WI38 (cell line): ENCODE results near the gene STK32A.
"Not testable (repeated sequence)": the region's sequence is repeated elsewhere in the genome, so short reads cannot be mapped to it uniquely, and the experiment has no call there.

ENCODE experiments used
- H3K4me3 ChIP-seq: 2 replicates; pipeline ENCODE4 v1.5.1; 2011; ENCODE audit warnings: low read depth, mild to moderate bottlenecking, control low read depth, low read length
- TF ChIP-seq, protein P1 (sequence below): IDR thresholded peaks from 2 replicates; pipeline ENCODE4 v1.5.1; 2012; ENCODE audit warnings: low read depth, mild to moderate bottlenecking, control low read depth, low read length

The STK32A gene

DNA sequence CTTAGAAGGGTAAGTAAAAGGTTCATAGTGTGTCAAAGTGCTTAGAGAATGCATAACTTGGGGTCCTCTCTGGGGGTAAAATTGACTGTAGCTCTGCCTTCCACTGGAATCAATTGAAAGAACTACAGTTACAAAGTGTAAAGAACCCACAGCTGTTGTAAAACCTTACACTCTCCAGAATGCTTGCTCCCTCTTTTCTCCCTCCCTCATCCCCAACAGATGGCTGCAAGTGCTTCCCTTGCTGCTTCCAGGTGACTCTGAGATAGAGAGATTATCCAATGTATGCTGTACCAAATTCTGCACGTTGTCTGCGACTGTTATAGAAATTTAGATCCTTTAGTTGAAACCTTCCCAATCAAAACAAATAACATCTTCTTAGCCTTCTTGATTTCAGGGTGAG lies 126.0 kb downstream of the STK32A start:
- TF ChIP-seq, protein P1, sequence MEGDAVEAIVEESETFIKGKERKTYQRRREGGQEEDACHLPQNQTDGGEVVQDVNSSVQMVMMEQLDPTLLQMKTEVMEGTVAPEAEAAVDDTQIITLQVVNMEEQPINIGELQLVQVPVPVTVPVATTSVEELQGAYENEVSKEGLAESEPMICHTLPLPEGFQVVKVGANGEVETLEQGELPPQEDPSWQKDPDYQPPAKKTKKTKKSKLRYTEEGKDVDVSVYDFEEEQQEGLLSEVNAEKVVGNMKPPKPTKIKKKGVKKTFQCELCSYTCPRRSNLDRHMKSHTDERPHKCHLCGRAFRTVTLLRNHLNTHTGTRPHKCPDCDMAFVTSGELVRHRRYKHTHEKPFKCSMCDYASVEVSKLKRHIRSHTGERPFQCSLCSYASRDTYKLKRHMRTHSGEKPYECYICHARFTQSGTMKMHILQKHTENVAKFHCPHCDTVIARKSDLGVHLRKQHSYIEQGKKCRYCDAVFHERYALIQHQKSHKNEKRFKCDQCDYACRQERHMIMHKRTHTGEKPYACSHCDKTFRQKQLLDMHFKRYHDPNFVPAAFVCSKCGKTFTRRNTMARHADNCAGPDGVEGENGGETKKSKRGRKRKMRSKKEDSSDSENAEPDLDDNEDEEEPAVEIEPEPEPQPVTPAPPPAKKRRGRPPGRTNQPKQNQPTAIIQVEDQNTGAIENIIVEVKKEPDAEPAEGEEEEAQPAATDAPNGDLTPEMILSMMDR: no peak
- H3K4me3 ChIP-seq: no peak overlapping the region

DNA sequence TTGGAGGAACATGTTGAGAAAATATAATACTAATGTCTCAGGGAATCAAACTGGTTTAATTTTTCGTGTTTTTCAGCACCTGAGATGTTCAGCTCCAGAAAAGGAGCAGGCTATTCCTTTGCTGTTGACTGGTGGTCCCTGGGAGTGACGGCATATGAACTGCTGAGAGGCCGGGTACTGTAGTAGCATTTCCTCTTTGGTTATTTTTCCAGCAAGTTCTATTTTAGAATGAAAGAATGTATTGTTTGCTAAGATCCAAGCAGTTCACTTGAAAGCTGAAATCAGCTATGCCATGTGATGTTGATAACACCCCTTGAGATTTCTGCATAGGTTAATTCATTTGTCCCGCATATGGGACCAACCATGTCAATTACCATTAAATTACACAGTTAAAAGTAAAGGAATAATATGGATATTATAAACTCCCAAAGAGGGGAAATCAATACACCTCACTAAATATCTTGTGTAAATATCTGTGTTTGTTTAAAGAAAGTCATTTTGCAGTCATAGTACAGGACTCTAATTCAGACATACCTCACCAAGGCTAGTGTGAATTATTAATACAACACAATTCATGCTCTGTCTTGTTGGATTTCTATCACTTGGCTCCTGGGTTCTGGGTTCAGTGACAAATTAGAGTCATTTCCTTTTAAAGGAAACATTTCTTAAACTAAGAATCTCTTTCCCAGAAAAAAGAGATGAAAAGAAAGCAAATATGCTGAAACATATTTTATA lies 126.8 kb downstream of the STK32A start:
- TF ChIP-seq, protein P1: no peak
- no peak overlapping the region for H3K4me3 ChIP-seq

DNA sequence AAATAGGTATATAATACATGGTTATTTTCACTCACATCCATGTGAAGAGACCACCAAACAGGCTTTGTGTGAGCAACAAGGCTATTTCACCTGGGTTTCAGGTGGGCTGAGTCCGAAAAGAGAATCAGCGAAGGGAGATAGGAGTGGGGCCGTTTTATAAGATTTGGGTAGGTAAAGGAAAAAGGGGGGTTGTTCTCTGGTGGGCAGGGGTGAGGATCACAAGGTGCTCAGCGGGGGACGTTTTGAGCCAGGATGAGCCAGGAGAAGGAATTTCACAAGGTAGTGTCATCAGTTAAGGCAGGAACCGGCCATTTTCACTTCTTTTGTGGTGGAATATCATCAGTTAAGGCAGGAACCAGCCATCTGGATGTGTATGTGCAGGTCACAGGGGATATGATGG lies 132.6 kb downstream of the STK32A start:
- not testable (repeated sequence) for H3K4me3 ChIP-seq

- H3K4me3 ChIP-seq: no peak overlapping the region
- TF ChIP-seq, protein P1: peak; percentile 38; the same call in 1 of the 2 replicates
Measured at GRCh38 chr5:147369742-147370374, 135.0 kb downstream of the STK32A start.

- H3K4me3 ChIP-seq: no peak overlapping the region
- TF ChIP-seq, protein P1: no peak
Measured at GRCh38 chr5:147371290-147371689, 136.5 kb downstream of the STK32A start.

DNA sequence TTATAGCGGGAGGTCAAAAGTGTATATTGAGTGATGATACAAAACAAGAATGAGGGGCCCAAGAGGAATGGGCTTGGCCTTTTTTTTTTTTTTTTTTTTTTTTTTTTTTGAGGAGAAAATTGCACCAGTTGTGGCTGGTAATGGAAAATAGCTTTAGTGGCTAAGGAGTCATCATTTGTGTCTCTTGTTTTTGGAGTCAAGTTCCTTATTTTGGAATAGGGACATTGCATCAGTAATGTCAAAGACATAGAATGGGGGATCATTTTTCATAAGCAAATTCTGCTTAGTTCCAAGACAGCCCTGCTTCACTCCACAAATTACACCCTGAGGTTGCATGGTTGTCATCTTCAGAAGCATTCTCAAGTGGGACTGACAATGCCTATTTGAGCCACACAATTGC lies 137.4 kb downstream of the STK32A start:
- TF ChIP-seq, protein P1: no peak
- no peak overlapping the region for H3K4me3 ChIP-seq

GRCh38 chr5:147373328-147373727 lies 138.5 kb downstream of the STK32A start:
- TF ChIP-seq, protein P1: no peak
- no peak overlapping the region for H3K4me3 ChIP-seq
